Mucosa of stomach (tissue), 1 donor: ENCODE measurements around the gene RAP2C.

Source experiments
- H3K27me3 ChIP-seq: one replicate; pipeline ENCODE4 v1.7.0; 2013; ENCODE audit warnings: mild to moderate bottlenecking, low read length; ENCODE audit not compliant: control insufficient read depth, insufficient read depth
- H3K36me3 ChIP-seq: one replicate; pipeline ENCODE4 v1.7.0; 2013; ENCODE audit warnings: low read length; ENCODE audit not compliant: control insufficient read depth, insufficient read depth
- H3K4me1 ChIP-seq: one replicate; pipeline ENCODE4 v1.7.0; 2013; ENCODE audit warnings: mild to moderate bottlenecking, low read length; ENCODE audit not compliant: control insufficient read depth, insufficient read depth
- H3K4me3 ChIP-seq: one replicate; pipeline ENCODE4 v1.7.0; 2013; ENCODE audit warnings: low read length
- H3K9ac ChIP-seq: one replicate; pipeline ENCODE4 v1.7.0; 2013; ENCODE audit warnings: mild to moderate bottlenecking, low read length, moderate library complexity
- H3K9me3 ChIP-seq: one replicate; pipeline ENCODE4 v1.7.0; 2013; ENCODE audit warnings: mild to moderate bottlenecking, low read length, moderate library complexity; ENCODE audit not compliant: control insufficient read depth
- donor health status: Pancreatic carcinoma.

Gene RAP2C

GRCh38 chrX:132217203-132218073, 1.8 kb downstream of the RAP2C start:
- Histone ChIP-seq H3K9me3 (no peaks in the 10 kb centered on the region), H3K4me1 (no peaks in the 10 kb centered on the region), H3K27me3 (no peaks in the 10 kb centered on the region), H3K4me3 (peak overlapping the region; percentile 42), H3K9ac (peak overlapping the region; percentile 81), H3K36me3 (no peaks in the 10 kb centered on the region)

- Histone ChIP-seq H3K9me3 (no peaks in the 10 kb centered on the region), H3K36me3 (no peaks in the 10 kb centered on the region), H3K4me1 (no peaks in the 10 kb centered on the region), H3K9ac (peak overlapping the region; percentile 81), H3K4me3 (peak overlapping the region; percentile 42), H3K27me3 (no peaks in the 10 kb centered on the region)
Observed at GRCh38 chrX:132216806-132217202, 2.4 kb downstream of the RAP2C start.

GRCh38 chrX:132216283-132216682, 3.0 kb downstream of the RAP2C start:
- Histone ChIP-seq H3K9me3 (no peaks in the 10 kb centered on the region), H3K4me1 (no peaks in the 10 kb centered on the region), H3K4me3 (no peak overlapping the region), H3K36me3 (no peaks in the 10 kb centered on the region), H3K9ac (peak overlapping the region; percentile 81), H3K27me3 (no peaks in the 10 kb centered on the region)

GRCh38 chrX:132214518-132214917, 4.7 kb downstream of the RAP2C start:
- H3K27me3 ChIP-seq = no peaks in the 10 kb centered on the region
- H3K9ac ChIP-seq = no peak overlapping the region
- H3K4me3 ChIP-seq = no peak overlapping the region
- no peaks in the 10 kb centered on the region for H3K36me3 ChIP-seq
- no peaks in the 10 kb centered on the region for H3K4me1 ChIP-seq
- no peaks in the 10 kb centered on the region for H3K9me3 ChIP-seq

- Histone ChIP-seq H3K4me1 (no peaks in the 10 kb centered on the region), H3K27me3 (no peaks in the 10 kb centered on the region), H3K36me3 (no peaks in the 10 kb centered on the region), H3K9me3 (no peaks in the 10 kb centered on the region), H3K9ac (no peak overlapping the region), H3K4me3 (no peak overlapping the region)
Observed at GRCh38 chrX:132209527-132209926, 9.7 kb downstream of the RAP2C start.

- no peaks in the 10 kb centered on the region for H3K4me1 ChIP-seq
- H3K36me3 ChIP-seq = no peaks in the 10 kb centered on the region
- H3K9ac ChIP-seq = no peak overlapping the region
- no peaks in the 10 kb centered on the region for H3K27me3 ChIP-seq
- H3K4me3 ChIP-seq = no peak overlapping the region
- no peaks in the 10 kb centered on the region for H3K9me3 ChIP-seq
Observed at GRCh38 chrX:132208422-132208821, 10.8 kb downstream of the RAP2C start.

GRCh38 chrX:132207996-132208395, 11.3 kb downstream of the RAP2C start:
- Histone ChIP-seq H3K27me3 (no peaks in the 10 kb centered on the region), H3K4me1 (no peaks in the 10 kb centered on the region), H3K9me3 (no peaks in the 10 kb centered on the region), H3K4me3 (no peak overlapping the region), H3K36me3 (no peaks in the 10 kb centered on the region), H3K9ac (no peak overlapping the region)

- no peak overlapping the region for H3K4me3 ChIP-seq
- no peaks in the 10 kb centered on the region for H3K36me3 ChIP-seq
- H3K4me1 ChIP-seq = no peaks in the 10 kb centered on the region
- H3K27me3 ChIP-seq = no peaks in the 10 kb centered on the region
- H3K9ac ChIP-seq = no peak overlapping the region
- H3K9me3 ChIP-seq = no peaks in the 10 kb centered on the region
Observed at GRCh38 chrX:132206259-132206658, 13.0 kb downstream of the RAP2C start.

- H3K9me3 ChIP-seq = no peaks in the 10 kb centered on the region
- H3K4me1 ChIP-seq = no peaks in the 10 kb centered on the region
- H3K4me3 ChIP-seq = no peak overlapping the region
- H3K9ac ChIP-seq = no peak overlapping the region
- no peaks in the 10 kb centered on the region for H3K27me3 ChIP-seq
- H3K36me3 ChIP-seq = no peaks in the 10 kb centered on the region
Observed at GRCh38 chrX:132204629-132205028, 14.6 kb downstream of the RAP2C start.

GRCh38 chrX:132200976-132201375, 18.3 kb downstream of the RAP2C start:
- no peaks in the 10 kb centered on the region for H3K27me3 ChIP-seq
- no peak overlapping the region for H3K4me3 ChIP-seq
- H3K4me1 ChIP-seq = no peaks in the 10 kb centered on the region
- H3K9me3 ChIP-seq = no peaks in the 10 kb centered on the region
- H3K36me3 ChIP-seq = no peaks in the 10 kb centered on the region
- H3K9ac ChIP-seq = no peak overlapping the region

- Histone ChIP-seq H3K4me3 (no peak overlapping the region), H3K4me1 (no peaks in the 10 kb centered on the region), H3K36me3 (no peaks in the 10 kb centered on the region), H3K27me3 (no peaks in the 10 kb centered on the region), H3K9me3 (no peaks in the 10 kb centered on the region), H3K9ac (no peak overlapping the region)
Observed at GRCh38 chrX:132199941-132200340, 19.3 kb downstream of the RAP2C start.

- Histone ChIP-seq H3K27me3 (no peaks in the 10 kb centered on the region), H3K4me3 (no peak overlapping the region), H3K9me3 (no peaks in the 10 kb centered on the region), H3K4me1 (no peaks in the 10 kb centered on the region), H3K36me3 (no peaks in the 10 kb centered on the region), H3K9ac (no peak overlapping the region)
Observed at GRCh38 chrX:132193872-132194574, 25.2 kb downstream of the RAP2C start.
